Measurements from ENCODE around the gene PYCR2. TPM values are rescaled to one million over a fixed set of nuclear protein-coding genes. Genes with fewer than 3 reads are reported as not detected.

PYCR2 gene
- total RNA-seq, 1 experiment from 2014 or later = 74.4 TPM

DNA sequence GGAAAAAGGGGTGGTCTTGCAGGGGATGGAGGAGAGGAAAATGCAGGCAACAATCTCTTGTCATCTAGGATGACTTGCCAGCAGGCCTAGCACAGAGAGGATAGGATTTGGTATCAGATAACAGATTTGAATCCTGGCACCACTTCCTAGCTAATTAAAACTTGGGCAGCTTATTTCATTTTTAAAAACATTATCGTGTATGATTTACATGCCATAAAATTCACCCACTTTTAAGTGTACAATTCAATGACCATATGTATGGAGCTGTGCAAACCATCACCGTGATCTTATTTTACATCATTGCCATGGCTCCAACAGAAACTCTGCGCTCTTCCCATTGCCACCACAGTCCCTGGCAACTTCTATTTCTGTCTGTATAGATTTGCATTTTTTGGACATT is 6.9 kb downstream of the PYCR2 start:
- TF ChIP-seq SIN3A (IDR thresholded peaks at IDR 0.05; ENCODE audit: borderline replicate concordance, insufficient read depth, low read depth, low read length) (no peak), POLR2AphosphoS5 (IDR thresholded peaks at IDR 0.05; ENCODE audit: low read depth, low read length) (no peak), TCF7L2 (IDR thresholded peaks at IDR 0.05; ENCODE audit: low read depth, low read length) (no peak)
- TF ChIP-seq, protein P1, sequence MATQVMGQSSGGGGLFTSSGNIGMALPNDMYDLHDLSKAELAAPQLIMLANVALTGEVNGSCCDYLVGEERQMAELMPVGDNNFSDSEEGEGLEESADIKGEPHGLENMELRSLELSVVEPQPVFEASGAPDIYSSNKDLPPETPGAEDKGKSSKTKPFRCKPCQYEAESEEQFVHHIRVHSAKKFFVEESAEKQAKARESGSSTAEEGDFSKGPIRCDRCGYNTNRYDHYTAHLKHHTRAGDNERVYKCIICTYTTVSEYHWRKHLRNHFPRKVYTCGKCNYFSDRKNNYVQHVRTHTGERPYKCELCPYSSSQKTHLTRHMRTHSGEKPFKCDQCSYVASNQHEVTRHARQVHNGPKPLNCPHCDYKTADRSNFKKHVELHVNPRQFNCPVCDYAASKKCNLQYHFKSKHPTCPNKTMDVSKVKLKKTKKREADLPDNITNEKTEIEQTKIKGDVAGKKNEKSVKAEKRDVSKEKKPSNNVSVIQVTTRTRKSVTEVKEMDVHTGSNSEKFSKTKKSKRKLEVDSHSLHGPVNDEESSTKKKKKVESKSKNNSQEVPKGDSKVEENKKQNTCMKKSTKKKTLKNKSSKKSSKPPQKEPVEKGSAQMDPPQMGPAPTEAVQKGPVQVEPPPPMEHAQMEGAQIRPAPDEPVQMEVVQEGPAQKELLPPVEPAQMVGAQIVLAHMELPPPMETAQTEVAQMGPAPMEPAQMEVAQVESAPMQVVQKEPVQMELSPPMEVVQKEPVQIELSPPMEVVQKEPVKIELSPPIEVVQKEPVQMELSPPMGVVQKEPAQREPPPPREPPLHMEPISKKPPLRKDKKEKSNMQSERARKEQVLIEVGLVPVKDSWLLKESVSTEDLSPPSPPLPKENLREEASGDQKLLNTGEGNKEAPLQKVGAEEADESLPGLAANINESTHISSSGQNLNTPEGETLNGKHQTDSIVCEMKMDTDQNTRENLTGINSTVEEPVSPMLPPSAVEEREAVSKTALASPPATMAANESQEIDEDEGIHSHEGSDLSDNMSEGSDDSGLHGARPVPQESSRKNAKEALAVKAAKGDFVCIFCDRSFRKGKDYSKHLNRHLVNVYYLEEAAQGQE (IDR thresholded peaks at IDR 0.05; ENCODE audit: insufficient read depth in 1 of 2, low read depth in 2 of 2, low read length in 1 of 2) = no peak
- TF ChIP-seq, protein P2, sequence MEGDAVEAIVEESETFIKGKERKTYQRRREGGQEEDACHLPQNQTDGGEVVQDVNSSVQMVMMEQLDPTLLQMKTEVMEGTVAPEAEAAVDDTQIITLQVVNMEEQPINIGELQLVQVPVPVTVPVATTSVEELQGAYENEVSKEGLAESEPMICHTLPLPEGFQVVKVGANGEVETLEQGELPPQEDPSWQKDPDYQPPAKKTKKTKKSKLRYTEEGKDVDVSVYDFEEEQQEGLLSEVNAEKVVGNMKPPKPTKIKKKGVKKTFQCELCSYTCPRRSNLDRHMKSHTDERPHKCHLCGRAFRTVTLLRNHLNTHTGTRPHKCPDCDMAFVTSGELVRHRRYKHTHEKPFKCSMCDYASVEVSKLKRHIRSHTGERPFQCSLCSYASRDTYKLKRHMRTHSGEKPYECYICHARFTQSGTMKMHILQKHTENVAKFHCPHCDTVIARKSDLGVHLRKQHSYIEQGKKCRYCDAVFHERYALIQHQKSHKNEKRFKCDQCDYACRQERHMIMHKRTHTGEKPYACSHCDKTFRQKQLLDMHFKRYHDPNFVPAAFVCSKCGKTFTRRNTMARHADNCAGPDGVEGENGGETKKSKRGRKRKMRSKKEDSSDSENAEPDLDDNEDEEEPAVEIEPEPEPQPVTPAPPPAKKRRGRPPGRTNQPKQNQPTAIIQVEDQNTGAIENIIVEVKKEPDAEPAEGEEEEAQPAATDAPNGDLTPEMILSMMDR (IDR thresholded peaks at IDR 0.05) = no peak
- no TSS peak for BruUV-seq (replicated peaks)

DNA sequence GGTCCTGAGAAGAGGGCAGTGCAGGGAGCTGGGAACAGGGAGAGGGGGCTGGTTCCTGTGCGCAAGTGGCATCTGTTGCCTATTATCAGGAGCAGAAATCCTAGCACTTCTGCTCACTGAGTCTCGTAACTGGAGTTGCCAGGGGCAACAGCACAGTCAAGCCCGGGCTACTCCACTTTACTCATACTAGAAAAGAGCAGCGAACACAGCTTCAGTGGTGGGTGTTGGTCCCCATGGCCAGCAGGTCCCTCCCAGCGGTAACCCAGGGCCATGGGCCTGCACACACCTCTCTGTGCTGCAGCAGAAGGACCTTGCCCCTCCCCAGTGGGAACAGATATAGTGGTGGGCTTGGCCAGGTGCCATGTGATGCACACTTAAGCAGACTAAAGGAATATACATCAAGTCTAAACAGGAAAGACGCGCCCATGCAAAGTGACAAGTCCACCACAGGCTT is 8.5 kb downstream of the PYCR2 start:
- intact Hi-C loops (cut with micrococcal nuclease; ENCODE audit: unreplicated experiment) = loop anchor here (10.0 kb wide), 1 partner anchor 59 kb away; no protein-coding TSS in a partner anchor
- ChIA-PET CTCF (no interaction called here), POLR2A (no interaction called here)
- BruUV-seq (replicated peaks) = no TSS peak
- TF ChIP-seq, protein P1 (IDR thresholded peaks at IDR 0.05; ENCODE audit: insufficient read depth in 1 of 2, low read depth in 2 of 2, low read length in 1 of 2) = no peak
- TF ChIP-seq, protein P2 (IDR thresholded peaks at IDR 0.05) = no peak
- TF ChIP-seq TCF7L2 (IDR thresholded peaks at IDR 0.05; ENCODE audit: low read depth, low read length) (no peak), POLR2AphosphoS5 (IDR thresholded peaks at IDR 0.05; ENCODE audit: low read depth, low read length) (no peak), SIN3A (IDR thresholded peaks at IDR 0.05; ENCODE audit: borderline replicate concordance, insufficient read depth, low read depth, low read length) (no peak)
- Histone ChIP-seq H3K27me3 (ENCODE audit: control insufficient read depth, insufficient read depth, low read length) (no peaks in the 10 kb centered on the region), H3K27ac (ENCODE audit: low read length) (no peak overlapping the region), H3K4me3 (ENCODE audit: low read depth in 2 of 2, low read length in 2 of 2) (no peak overlapping the region), H3K36me3 (ENCODE audit: control insufficient read depth, insufficient read depth, low read length) (no peaks in the 10 kb centered on the region), H3K4me1 (ENCODE audit: control insufficient read depth, insufficient read depth, low read length) (no peaks in the 10 kb centered on the region), H3K9me3 (ENCODE audit: control insufficient read depth, insufficient read depth, low read depth, low read length) (no peaks in the 10 kb centered on the region)
- DNase-seq (ENCODE audit: low read depth, low spot score) (no peak), ATAC-seq (no peak)
- in situ Hi-C loops (cut with HindIII; ENCODE audit: low pct_unique_long_range_greater_than_20kb, low sequenced_read_pairs) = no loop called here

More for the DNA sequence above, 6.9 kb downstream of the PYCR2 start:
- Histone ChIP-seq H3K36me3 (ENCODE audit: control insufficient read depth, insufficient read depth, low read length) (0 out of 2 replicates have a peak, but pooled peaks cover 4% of the 10 kb centered on the region), H3K9me3 (ENCODE audit: control insufficient read depth, insufficient read depth, low read depth, low read length) (no peaks in the 10 kb centered on the region), H3K4me1 (ENCODE audit: control insufficient read depth, insufficient read depth, low read length) (peaks cover under 1% of the 10 kb centered on the region; the same call in 1 of the 2 replicates), H3K27ac (ENCODE audit: low read length) (no peak overlapping the region), H3K4me3 (ENCODE audit: low read depth in 2 of 2, low read length in 2 of 2) (no peak overlapping the region), H3K27me3 (ENCODE audit: control insufficient read depth, insufficient read depth, low read length) (no peaks in the 10 kb centered on the region)
- ATAC-seq = no peak
- intact Hi-C loops (cut with micrococcal nuclease; ENCODE audit: unreplicated experiment) (loop anchor here (10.0 kb wide), 1 partner anchor 58 kb away; no protein-coding TSS in a partner anchor), in situ Hi-C loops (cut with HindIII; ENCODE audit: low pct_unique_long_range_greater_than_20kb, low sequenced_read_pairs) (no loop called here)
- DNase-seq (ENCODE audit: low read depth, low spot score) = no peak
- ChIA-PET CTCF (no interaction called here), POLR2A (no interaction called here)

All from Panc1 (cell line).